GM23338 (cell line): Measurements from ENCODE around the gene GNAO1. TPM values are rescaled to one million over a fixed set of nuclear protein-coding genes. Genes with fewer than 3 reads are reported as not detected.

Experiments
- ATAC-seq: fragments of 200-7000 bp; cut with Tn5 transposase; 3 replicates; pipeline ENCODE4 v1.9.1; 2020
- DNase-seq: peaks from one replicate; pipeline ENCODE4 v3.0.0-alpha.2; 2015; ENCODE audit warnings: low spot score
- H2AFZ ChIP-seq: fragments of 200-600 bp; sonication (generic); 2 replicates; pipeline ENCODE4 v1.8.0; 2016; ENCODE audit warnings: antibody characterized with exemption, mild to moderate bottlenecking, moderate library complexity
- H3F3A ChIP-seq: fragments of 200-600 bp; sonication (generic); replicated peaks from 2 replicates; pipeline ENCODE4 v1.8.0; 2017; ENCODE audit warnings: antibody characterized with exemption, mixed run types, low read depth
- H3K27ac ChIP-seq: fragments of 200-600 bp; sonication (generic); 2 replicates; pipeline ENCODE4 v1.6.1; 2016; ENCODE audit warnings: low read depth
- H3K27me3 ChIP-seq: fragments of 200-600 bp; sonication (generic); 2 replicates; pipeline ENCODE4 v1.8.0; 2016; ENCODE audit warnings: mild to moderate bottlenecking, mixed run types, moderate library complexity; ENCODE audit not compliant: insufficient read depth
- H3K36me3 ChIP-seq: fragments of 200-600 bp; sonication (generic); 2 replicates; pipeline ENCODE4 v1.8.0; 2016; ENCODE audit warnings: mild to moderate bottlenecking; ENCODE audit not compliant: insufficient read depth
- H3K4me1 ChIP-seq: fragments of 200-600 bp; sonication (generic); 2 replicates; pipeline ENCODE4 v1.8.0; 2016; ENCODE audit warnings: mild to moderate bottlenecking, moderate library complexity; ENCODE audit not compliant: insufficient read depth
- H3K4me2 ChIP-seq: fragments of 200-600 bp; sonication (generic); 2 replicates; pipeline ENCODE4 v1.7.1; 2017; ENCODE audit warnings: mixed run types
- H3K4me3 ChIP-seq: fragments of 200-600 bp; sonication (generic); 2 replicates; pipeline ENCODE4 v1.6.1; 2016; ENCODE audit warnings: mixed run types
- H3K79me2 ChIP-seq: fragments of 200-600 bp; sonication (generic); replicated peaks from 2 replicates; pipeline ENCODE4 v1.8.0; 2017; ENCODE audit warnings: mild to moderate bottlenecking; ENCODE audit not compliant: insufficient read depth
- H3K9me2 ChIP-seq: fragments of 200-600 bp; sonication (generic); 2 replicates; pipeline ENCODE4 v1.8.0; 2017; ENCODE audit not compliant: insufficient read depth
- H4K20me1 ChIP-seq: fragments of 200-600 bp; sonication (generic); replicated peaks from 2 replicates; pipeline ENCODE4 v1.8.0; 2017; ENCODE audit warnings: mild to moderate bottlenecking; ENCODE audit not compliant: insufficient read depth
- H3K27ac Mint-ChIP-seq: 2 replicates; pipeline ENCODE4 v1.8.0; 2020; ENCODE audit warnings: inconsistent platforms, mild to moderate bottlenecking, moderate library complexity, mixed read lengths
- H3K27me3 Mint-ChIP-seq: 3 replicates; pipeline ENCODE4 v1.8.0; 2022; ENCODE audit warnings: low read depth, mild to moderate bottlenecking, moderate library complexity, mixed read lengths, inconsistent platforms; ENCODE audit not compliant: insufficient read depth, poor library complexity
- H3K36me3 Mint-ChIP-seq: 3 replicates; pipeline ENCODE4 v1.8.0; 2021; ENCODE audit warnings: low read depth, mild to moderate bottlenecking, inconsistent platforms, moderate library complexity, mixed read lengths
- H3K4me1 Mint-ChIP-seq: 3 replicates; pipeline ENCODE4 v1.8.0; 2020; ENCODE audit warnings: mild to moderate bottlenecking, inconsistent platforms, mixed read lengths
- H3K4me3 Mint-ChIP-seq: 3 replicates; pipeline ENCODE4 v1.8.0; 2021; ENCODE audit warnings: moderate library complexity, mild to moderate bottlenecking, inconsistent platforms, mixed read lengths
- H3K9me3 Mint-ChIP-seq: 3 replicates; pipeline ENCODE4 v1.8.0; 2020; ENCODE audit warnings: moderate library complexity, mild to moderate bottlenecking, inconsistent platforms, mixed read lengths
- CREB1 ChIP-seq: fragments of 250-450 bp; sonication (Bioruptor Pico); IDR thresholded peaks from 2 replicates; pipeline ENCODE4 v1.5.0; 2020; ENCODE audit warnings: low read depth, mild to moderate bottlenecking, moderate library complexity
- EZH2 ChIP-seq: fragments of 200-600 bp; sonication (generic); IDR thresholded peaks from one replicate; pipeline ENCODE4 v1.8.0; 2017; ENCODE audit warnings: antibody characterized with exemption, mild to moderate bottlenecking, low read depth; ENCODE audit not compliant: unreplicated experiment
- EZH2phosphoT487 ChIP-seq: fragments of 200-600 bp; sonication (generic); IDR thresholded peaks from one replicate; pipeline ENCODE4 v1.8.1; 2018; ENCODE audit warnings: antibody characterized with exemption; ENCODE audit not compliant: unreplicated experiment
- JUNB ChIP-seq: IDR thresholded peaks from one replicate; pipeline ENCODE4 v1.6.1; 2016; ENCODE audit warnings: antibody characterized with exemption; ENCODE audit not compliant: unreplicated experiment
- NANOG ChIP-seq: IDR thresholded peaks from 2 replicates; pipeline ENCODE4 v1.6.1; 2016; ENCODE audit warnings: antibody characterized with exemption, borderline replicate concordance
- POLR2AphosphoS5 ChIP-seq: IDR thresholded peaks from 2 replicates; pipeline ENCODE4 v1.6.1; 2016; ENCODE audit warnings: antibody characterized with exemption, low read depth
- STAT1 ChIP-seq: IDR thresholded peaks from one replicate; pipeline ENCODE4 v1.6.1; 2016; ENCODE audit warnings: antibody characterized with exemption; ENCODE audit not compliant: unreplicated experiment
- ZNF114 ChIP-seq: fragments of 250-450 bp; sonication (Bioruptor Pico); IDR thresholded peaks from 2 replicates; pipeline ENCODE4 v1.5.0; 2020; ENCODE audit warnings: mild to moderate bottlenecking, moderate library complexity
- ZNF331 ChIP-seq: fragments of 250-450 bp; sonication (Bioruptor Pico); IDR thresholded peaks from 2 replicates; pipeline ENCODE4 v1.5.0; 2020; ENCODE audit warnings: low read depth, mild to moderate bottlenecking, moderate library complexity
- polyA plus RNA-seq: library from polyadenylated mRNA; unstranded; fragments of >200 nt; fragmentation: Nextera tagmentation; extraction: Ambion mirVana; gene quantifications from 2 replicates; pipeline ENCODE4 v1.2.1, GENCODE V29; 2016
- total RNA-seq: library from RNA; depleted of rRNA; stranded (reverse); fragments of >200 nt; shearing (Covaris generic); gene quantifications from 2 replicates; pipeline ENCODE4 v1.2.3, GENCODE V29; 2014
- TF ChIP-seq, protein P1 (sequence below): fragments of 250-450 bp; sonication (Bioruptor Pico); IDR thresholded peaks from 2 replicates; pipeline ENCODE4 v1.5.0; 2020; ENCODE audit warnings: mild to moderate bottlenecking, moderate library complexity
- TF ChIP-seq, protein P2 (sequence below): IDR thresholded peaks from 2 replicates; pipeline ENCODE4 v1.6.1; 2016; ENCODE audit warnings: antibody characterized with exemption
- TF ChIP-seq, protein P3 (sequence below), 2 experiments: fragments of 200-600 bp in 1 of 2; sonication (generic) in 1 of 2; conservative IDR thresholded peaks; 2 replicates each; pipeline versions ENCODE4 v1.5.1 to v1.6.1; 2016 to 2017; ENCODE audit warnings: antibody characterized with exemption in 2 of 2, low read depth in 2 of 2, mild to moderate bottlenecking in 2 of 2, moderate library complexity in 1 of 2
- TF ChIP-seq, protein P4 (sequence below): IDR thresholded peaks from one replicate; pipeline ENCODE4 v1.6.1; 2018; ENCODE audit warnings: antibody characterized with exemption; ENCODE audit not compliant: unreplicated experiment

GNAO1 gene
- total and polyA plus RNA-seq, 2 experiments from 2014 or later = 6.5 to 24.8 TPM

DNA sequence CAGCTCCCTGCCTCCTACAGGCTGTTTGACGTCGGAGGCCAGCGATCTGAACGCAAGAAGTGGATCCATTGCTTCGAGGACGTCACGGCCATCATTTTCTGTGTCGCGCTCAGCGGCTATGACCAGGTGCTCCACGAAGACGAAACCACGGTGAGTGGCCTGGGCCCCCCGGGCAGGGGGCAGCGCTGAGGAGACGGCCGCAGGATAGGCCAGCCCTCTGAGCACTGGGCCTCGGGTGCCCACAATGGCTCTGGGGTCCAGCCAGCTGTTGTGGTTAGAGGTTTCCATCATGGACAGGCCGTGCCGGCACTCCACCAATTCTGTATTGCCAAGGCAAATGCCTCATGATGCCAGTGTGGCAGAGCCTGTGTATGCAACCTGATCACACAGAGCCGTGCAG lies 145.4 kb downstream of the GNAO1 start:
- Histone ChIP-seq H3K36me3 (no peaks in the 10 kb centered on the region), H3F3A (no peaks in the 10 kb centered on the region), H3K4me1 (no peaks in the 10 kb centered on the region), H2AFZ (no peak overlapping the region), H3K79me2 (no peaks in the 10 kb centered on the region), H3K27me3 (no peaks in the 10 kb centered on the region), H3K4me3 (no peak overlapping the region), H4K20me1 (no peaks in the 10 kb centered on the region), H3K4me2 (no peak overlapping the region), H3K9me2 (no peaks in the 10 kb centered on the region), H3K27ac (no peak overlapping the region)
- Mint-ChIP-seq H3K4me1 (no peaks in the 10 kb centered on the region), H3K27me3 (peaks cover 8% of the 10 kb centered on the region), H3K4me3 (no peak overlapping the region), H3K36me3 (peaks cover 3% of the 10 kb centered on the region; the same call in 1 of the 3 replicates), H3K27ac (no peak overlapping the region), H3K9me3 (no peaks in the 10 kb centered on the region)
- no peak for DNase-seq
- ATAC-seq = no peak
- TF ChIP-seq EZH2phosphoT487 (no peak), POLR2AphosphoS5 (no peak), ZNF331 (no peak), EZH2 (no peak), CREB1 (CRISPR knock-in tag) (no peak), STAT1 (no peak), ZNF114 (CRISPR knock-in tag) (no peak), JUNB (no peak), NANOG (no peak)
- TF ChIP-seq, protein P1, sequence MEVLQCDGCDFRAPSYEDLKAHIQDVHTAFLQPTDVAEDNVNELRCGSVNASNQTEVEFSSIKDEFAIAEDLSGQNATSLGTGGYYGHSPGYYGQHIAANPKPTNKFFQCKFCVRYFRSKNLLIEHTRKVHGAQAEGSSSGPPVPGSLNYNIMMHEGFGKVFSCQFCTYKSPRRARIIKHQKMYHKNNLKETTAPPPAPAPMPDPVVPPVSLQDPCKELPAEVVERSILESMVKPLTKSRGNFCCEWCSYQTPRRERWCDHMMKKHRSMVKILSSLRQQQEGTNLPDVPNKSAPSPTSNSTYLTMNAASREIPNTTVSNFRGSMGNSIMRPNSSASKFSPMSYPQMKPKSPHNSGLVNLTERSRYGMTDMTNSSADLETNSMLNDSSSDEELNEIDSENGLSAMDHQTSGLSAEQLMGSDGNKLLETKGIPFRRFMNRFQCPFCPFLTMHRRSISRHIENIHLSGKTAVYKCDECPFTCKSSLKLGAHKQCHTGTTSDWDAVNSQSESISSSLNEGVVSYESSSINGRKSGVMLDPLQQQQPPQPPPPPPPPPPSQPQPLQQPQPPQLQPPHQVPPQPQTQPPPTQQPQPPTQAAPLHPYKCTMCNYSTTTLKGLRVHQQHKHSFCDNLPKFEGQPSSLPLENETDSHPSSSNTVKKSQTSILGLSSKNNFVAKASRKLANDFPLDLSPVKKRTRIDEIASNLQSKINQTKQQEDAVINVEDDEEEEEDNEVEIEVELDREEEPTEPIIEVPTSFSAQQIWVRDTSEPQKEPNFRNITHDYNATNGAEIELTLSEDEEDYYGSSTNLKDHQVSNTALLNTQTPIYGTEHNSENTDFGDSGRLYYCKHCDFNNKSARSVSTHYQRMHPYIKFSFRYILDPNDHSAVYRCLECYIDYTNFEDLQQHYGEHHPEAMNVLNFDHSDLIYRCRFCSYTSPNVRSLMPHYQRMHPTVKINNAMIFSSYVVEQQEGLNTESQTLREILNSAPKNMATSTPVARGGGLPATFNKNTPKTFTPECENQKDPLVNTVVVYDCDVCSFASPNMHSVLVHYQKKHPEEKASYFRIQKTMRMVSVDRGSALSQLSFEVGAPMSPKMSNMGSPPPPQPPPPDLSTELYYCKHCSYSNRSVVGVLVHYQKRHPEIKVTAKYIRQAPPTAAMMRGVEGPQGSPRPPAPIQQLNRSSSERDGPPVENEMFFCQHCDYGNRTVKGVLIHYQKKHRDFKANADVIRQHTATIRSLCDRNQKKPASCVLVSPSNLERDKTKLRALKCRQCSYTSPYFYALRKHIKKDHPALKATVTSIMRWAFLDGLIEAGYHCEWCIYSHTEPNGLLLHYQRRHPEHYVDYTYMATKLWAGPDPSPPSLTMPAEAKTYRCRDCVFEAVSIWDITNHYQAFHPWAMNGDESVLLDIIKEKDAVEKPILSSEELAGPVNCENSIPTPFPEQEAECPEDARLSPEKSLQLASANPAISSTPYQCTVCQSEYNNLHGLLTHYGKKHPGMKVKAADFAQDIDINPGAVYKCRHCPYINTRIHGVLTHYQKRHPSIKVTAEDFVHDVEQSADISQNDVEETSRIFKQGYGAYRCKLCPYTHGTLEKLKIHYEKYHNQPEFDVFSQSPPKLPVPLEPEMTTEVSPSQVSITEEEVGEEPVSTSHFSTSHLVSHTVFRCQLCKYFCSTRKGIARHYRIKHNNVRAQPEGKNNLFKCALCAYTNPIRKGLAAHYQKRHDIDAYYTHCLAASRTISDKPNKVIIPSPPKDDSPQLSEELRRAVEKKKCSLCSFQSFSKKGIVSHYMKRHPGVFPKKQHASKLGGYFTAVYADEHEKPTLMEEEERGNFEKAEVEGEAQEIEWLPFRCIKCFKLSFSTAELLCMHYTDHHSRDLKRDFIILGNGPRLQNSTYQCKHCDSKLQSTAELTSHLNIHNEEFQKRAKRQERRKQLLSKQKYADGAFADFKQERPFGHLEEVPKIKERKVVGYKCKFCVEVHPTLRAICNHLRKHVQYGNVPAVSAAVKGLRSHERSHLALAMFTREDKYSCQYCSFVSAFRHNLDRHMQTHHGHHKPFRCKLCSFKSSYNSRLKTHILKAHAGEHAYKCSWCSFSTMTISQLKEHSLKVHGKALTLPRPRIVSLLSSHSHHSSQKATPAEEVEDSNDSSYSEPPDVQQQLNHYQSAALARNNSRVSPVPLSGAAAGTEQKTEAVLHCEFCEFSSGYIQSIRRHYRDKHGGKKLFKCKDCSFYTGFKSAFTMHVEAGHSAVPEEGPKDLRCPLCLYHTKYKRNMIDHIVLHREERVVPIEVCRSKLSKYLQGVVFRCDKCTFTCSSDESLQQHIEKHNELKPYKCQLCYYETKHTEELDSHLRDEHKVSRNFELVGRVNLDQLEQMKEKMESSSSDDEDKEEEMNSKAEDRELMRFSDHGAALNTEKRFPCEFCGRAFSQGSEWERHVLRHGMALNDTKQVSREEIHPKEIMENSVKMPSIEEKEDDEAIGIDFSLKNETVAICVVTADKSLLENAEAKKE (CRISPR knock-in tag) = no peak
- TF ChIP-seq, protein P2, sequence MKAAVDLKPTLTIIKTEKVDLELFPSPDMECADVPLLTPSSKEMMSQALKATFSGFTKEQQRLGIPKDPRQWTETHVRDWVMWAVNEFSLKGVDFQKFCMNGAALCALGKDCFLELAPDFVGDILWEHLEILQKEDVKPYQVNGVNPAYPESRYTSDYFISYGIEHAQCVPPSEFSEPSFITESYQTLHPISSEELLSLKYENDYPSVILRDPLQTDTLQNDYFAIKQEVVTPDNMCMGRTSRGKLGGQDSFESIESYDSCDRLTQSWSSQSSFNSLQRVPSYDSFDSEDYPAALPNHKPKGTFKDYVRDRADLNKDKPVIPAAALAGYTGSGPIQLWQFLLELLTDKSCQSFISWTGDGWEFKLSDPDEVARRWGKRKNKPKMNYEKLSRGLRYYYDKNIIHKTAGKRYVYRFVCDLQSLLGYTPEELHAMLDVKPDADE = no peak
- TF ChIP-seq, protein P3, sequence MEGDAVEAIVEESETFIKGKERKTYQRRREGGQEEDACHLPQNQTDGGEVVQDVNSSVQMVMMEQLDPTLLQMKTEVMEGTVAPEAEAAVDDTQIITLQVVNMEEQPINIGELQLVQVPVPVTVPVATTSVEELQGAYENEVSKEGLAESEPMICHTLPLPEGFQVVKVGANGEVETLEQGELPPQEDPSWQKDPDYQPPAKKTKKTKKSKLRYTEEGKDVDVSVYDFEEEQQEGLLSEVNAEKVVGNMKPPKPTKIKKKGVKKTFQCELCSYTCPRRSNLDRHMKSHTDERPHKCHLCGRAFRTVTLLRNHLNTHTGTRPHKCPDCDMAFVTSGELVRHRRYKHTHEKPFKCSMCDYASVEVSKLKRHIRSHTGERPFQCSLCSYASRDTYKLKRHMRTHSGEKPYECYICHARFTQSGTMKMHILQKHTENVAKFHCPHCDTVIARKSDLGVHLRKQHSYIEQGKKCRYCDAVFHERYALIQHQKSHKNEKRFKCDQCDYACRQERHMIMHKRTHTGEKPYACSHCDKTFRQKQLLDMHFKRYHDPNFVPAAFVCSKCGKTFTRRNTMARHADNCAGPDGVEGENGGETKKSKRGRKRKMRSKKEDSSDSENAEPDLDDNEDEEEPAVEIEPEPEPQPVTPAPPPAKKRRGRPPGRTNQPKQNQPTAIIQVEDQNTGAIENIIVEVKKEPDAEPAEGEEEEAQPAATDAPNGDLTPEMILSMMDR (conservative IDR thresholded peaks at IDR 0.05; ENCODE audit: low read depth in 2 of 2) = no peak
- TF ChIP-seq, protein P4, sequence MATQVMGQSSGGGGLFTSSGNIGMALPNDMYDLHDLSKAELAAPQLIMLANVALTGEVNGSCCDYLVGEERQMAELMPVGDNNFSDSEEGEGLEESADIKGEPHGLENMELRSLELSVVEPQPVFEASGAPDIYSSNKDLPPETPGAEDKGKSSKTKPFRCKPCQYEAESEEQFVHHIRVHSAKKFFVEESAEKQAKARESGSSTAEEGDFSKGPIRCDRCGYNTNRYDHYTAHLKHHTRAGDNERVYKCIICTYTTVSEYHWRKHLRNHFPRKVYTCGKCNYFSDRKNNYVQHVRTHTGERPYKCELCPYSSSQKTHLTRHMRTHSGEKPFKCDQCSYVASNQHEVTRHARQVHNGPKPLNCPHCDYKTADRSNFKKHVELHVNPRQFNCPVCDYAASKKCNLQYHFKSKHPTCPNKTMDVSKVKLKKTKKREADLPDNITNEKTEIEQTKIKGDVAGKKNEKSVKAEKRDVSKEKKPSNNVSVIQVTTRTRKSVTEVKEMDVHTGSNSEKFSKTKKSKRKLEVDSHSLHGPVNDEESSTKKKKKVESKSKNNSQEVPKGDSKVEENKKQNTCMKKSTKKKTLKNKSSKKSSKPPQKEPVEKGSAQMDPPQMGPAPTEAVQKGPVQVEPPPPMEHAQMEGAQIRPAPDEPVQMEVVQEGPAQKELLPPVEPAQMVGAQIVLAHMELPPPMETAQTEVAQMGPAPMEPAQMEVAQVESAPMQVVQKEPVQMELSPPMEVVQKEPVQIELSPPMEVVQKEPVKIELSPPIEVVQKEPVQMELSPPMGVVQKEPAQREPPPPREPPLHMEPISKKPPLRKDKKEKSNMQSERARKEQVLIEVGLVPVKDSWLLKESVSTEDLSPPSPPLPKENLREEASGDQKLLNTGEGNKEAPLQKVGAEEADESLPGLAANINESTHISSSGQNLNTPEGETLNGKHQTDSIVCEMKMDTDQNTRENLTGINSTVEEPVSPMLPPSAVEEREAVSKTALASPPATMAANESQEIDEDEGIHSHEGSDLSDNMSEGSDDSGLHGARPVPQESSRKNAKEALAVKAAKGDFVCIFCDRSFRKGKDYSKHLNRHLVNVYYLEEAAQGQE = no peak
